ENCODE measurements around the gene PIGM.

PIGM gene

DNA sequence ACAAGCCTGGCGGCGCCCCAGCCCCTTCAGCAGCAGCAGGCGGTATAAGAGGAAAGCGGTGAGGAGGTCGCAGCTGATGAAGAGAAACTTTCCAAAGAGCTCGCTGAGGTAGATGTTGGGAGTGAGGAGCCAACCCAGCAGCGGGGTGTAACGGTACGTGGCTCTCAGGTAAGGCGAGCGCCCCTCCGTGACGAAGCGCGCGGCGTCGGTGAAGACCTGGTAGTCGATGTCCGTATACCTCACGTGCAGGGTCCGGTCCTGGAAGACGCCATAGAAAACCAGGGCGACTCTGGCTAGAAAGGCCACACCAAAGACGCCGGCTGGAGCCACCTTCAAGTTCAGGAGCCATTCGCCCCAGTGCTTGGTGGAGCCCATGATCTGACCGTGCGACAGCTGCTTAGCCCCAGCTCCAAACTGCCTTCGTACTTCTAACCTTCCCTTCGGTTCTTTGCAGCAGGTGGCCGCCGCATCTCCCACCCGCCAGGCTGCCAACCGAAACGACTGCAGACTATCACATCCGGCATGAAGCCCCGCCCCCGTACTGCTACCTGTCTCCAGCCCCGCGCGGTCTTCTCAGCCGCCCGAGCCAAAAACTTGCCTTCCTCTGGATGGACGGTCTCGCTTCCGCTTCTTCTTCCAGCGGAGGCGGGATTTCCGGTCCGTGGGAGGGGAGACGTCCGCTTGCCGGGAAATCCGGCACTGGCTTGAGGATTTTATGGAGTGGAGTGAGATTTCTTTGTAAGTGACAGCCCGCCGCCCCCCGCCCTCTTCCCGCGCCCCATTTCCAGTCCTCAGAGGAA is at the start of gene PIGM:
PIGM (minus strand) TSS at position 626 of the 800 bp plus-strand sequence; CDS start at position 375, 251 bp downstream.
- peak; percentile 33 to 96 (median 88) for DNase-seq

DNA sequence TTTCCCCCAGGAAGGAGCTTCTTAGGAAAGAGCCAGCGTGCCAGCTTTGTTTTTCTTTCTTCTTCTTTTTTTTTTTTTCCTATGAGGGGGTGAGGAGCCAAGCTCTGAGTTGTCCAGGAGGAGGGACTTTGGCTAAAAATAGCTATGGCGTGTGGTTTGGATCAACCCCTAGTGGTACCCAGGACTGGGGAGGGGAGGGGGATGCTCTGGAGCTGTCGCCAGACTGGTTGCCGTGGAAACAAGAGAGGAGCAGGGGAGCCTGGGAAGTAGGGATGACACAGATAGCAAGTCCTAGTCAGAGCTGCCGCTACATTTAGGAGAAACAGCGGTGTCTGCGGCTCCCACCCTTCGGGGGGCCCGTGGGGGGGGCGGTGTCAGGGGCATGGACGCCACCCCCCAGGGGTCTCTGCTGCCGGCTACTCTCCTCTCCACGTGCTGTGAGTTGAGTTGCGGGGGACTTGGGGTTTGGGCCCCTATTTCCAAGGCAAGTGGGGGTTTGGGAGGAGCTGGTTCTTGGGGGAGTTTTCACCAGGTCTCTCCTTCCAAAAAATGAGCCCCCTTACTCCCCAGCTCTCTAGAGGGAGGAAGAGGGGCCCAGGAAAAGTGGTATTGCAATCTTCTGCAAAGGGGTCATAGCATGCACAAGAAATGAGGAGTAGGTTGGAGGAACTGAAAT is 49.6 kb upstream of the PIGM start, which contains the start of gene KCNJ9:
KCNJ9 (plus strand) TSS at position 278 of the 676 bp plus-strand sequence. CDS start 2,493 bp downstream, outside the sequence.
- peak in 12 of 14 donors; percentile 26 to 99 (median 60) for DNase-seq

DNA sequence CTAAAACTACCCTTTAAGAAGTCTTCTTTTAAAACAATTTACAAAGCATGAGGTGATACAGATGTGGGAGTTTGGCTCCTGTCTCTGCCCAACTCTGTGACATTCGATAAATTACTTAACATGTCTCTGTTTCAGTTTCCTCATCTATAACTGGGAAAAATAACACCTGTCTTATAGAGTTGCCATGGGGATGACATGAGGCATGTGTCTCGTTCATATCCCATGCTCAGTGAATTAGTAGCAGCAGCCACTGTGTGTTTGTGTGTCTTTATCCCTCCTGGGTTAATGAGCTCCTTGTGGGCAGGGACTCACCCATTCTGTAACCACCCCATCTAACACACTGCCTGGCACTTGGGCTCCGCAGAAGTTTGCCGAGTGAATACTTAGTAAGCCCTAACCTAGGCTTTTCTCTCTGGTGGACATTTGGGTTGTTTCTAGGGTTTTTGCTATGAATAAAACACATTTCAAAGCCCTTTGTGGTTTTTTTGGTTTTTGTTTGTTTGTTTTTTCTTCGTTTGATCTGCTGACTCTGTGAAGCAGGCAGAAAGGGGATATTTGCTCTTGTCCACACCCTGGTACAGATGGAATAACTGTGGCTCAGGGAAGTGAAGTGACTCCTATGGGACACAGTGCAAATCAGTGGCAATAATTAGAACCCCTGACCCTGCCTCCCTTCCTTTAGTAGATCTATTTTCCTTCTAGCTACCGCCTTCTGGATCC is 48.8 kb upstream of the PIGM start:
- DNase-seq = peak in 1 of 14 donors; percentile 34

DNA sequence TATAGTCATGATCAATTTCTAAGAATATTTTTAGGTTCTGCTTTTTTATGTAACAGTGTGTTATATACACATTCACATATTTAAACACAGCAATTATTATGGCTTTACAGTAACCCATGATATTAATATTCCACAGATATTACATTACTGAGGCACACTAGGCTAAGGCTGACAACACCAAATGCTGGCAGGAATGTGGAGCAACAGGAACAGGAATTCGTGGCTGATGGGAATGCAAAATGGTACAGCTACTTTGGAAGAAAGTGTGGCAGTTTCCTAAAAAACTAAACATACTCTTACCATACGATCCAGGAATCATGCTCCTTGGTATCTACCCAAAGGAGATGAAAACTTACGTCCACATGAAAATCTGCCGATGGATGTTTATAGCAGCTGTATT is 47.7 kb upstream of the PIGM start:
- DNase-seq = no peak

DNA sequence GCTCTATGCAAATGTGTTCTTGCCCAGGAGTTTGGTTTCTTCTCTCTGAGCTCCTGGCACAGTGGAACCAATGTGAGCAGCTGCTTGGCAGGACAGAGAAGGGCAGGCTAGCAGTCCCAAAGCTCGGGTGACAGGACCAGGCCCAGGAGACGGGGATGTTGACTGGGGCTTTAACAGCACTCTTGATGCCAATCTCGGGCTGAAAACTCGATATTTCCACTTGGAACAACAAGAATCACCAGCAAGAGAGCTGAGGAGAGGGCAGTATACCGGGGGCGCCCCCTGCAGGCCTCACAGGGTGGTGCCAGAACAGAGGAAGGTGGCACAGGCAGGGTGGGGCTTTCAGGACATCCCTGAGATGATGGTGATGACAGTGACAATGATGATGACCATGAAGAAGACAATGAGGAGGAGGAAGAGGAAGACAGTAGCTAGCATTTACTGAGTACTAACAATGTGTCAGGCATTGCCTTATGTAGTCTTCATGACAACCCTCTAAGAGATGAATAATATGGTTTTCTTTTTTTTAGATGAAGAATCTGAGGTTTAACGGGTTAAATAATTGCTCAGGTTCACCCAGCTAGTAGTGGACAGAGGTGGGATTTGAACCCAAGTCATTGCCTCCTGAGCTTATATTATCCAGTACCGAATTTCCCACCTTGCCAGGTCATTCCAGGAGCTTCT is 46.9 kb upstream of the PIGM start:
- peak in 11 of 14 donors; percentile 31 to 81 (median 68) for DNase-seq

DNA sequence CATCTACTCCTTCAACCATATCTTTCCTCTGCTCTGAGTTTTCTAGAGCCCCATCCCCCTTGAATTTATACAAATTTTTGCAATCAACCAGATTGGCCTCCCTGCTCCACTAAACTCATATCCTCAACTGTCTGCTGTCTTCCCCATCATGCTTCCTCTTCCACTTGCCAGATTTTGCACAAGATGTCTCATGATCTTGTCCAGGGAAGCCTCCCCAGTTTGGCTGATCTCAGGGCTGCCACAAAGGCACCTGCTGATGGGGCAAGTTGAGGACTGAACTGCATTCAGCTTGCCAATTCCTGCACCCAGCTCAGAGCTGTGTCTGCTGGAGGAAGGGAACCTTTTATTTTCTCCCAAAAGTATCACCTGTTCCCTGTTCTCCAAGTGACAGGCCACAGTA is 45.7 kb upstream of the PIGM start:
- DNase-seq = no peak

DNA sequence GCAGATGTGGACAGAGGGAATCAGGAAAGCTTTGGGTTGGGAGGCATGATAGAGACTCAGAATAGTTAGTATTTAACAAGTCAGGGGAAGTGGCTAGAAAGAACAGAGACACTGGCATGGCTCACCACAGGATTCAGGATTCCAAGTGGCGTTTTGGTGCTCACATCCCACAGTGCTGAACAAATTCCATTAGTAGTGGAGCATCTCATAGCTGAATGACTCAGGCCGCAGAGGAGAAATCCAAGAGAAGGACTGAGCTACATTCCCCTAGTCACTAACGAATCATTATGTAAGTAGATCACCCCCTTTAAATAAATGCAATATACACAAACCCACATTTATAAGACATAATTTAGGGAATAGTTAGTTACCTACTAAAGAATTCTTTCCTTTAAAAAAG is 44.5 kb upstream of the PIGM start:
- DNase-seq = no peak

DNA sequence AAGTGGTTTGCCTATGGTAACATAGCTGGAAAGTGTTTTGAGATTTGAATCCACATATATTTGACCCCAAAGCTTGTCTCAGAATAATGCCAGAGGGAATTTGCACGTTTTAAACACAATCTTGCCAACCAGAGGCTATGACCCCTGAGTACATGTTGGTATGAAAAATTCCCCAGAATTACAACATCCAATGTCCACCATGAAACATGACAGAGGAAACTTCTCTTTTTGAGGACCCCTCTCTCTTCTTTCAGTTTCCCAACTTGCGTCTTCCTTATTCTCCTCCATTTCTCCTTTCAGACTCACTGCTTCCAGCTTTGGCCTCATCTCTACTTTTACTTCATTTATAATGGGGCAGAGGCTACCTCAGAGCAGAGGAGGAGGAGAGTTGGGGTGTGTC is 44.0 kb upstream of the PIGM start:
- no peak for DNase-seq

DNA sequence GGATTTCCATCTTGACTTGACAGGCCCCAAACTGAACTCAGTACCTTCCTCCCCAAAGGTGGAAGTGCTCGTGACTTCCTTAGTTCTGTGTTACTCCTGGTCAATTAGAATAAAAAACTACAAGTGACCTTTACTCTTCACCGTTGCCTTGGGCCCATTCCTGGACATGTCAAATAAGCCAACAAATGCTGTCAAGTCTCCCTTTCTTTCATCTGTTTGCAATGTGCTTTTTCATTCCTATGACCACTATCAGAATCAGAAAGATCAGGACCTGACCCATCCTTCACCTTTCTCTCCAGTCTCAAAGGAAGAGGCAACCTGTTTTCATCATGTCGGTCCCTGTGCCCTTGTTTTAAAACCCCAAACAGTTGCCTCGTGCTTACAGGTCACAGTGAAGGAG is 43.1 kb upstream of the PIGM start:
- DNase-seq = no peak

DNA sequence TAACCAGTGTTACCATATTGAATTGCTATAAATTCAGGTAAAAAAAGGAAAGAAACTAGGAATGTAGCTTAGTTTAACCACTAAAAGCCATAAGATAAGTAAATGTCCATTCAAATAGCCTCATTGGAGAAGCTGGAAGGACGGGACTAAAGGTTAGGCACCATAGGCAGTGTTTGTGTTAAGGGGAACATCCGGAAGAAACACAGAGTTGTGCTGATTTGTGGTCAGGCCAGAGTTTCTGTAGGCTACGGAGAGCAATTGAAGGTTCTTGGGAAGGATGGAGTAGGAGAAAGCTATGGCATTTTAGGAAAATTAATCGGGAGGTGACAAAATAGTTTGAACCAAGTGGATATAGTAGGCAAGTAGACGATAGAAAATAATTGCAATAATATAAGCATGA is 39.5 kb upstream of the PIGM start:
- DNase-seq = no peak

DNA sequence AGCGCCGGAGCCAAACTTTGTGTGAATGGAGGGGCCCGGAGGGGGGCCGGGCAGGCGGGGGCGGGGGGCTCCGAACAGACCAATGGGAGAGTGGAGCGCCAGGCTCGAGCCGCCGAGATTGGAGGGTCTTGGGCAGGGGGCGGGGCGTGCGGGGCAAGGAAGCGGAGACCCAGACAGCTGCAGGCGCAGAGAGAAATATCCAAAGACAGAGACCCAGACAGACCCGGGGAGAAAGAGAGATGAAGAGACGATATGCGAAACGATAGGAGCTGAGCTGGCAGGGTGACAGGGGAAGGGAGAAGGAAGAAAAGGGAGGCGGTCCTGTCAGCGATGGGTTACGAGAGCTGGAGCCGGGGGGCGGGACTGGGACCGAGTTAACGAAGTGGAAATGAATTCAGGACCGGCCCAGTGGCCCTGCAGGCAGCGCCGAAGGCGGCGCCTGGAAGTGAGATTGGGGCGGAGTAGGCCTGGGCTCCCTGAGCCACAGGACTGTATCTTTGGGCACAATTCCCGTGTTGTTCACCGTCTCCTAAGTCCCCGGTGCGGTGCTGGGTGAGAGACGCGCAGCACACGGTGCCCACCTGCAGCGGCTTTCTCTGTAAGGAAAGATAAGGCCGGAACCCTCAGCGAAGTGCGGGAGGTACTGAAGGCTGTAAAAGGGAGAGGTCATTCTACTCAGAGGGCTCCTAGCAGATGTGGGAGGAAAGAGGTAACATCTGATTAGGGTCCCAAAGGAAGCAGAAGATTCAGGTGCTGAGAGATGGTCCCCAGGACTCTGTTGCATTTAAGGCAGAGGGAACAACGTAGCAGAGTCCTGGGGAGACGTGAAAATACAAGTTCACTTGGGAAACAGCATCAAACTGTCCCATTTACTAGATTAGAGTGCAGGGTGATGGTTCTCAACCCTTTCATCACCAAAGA is 38.7 kb upstream of the PIGM start:
- DNase-seq = peak in 13 of 14 donors; percentile 60 to 95 (median 87)

DNA sequence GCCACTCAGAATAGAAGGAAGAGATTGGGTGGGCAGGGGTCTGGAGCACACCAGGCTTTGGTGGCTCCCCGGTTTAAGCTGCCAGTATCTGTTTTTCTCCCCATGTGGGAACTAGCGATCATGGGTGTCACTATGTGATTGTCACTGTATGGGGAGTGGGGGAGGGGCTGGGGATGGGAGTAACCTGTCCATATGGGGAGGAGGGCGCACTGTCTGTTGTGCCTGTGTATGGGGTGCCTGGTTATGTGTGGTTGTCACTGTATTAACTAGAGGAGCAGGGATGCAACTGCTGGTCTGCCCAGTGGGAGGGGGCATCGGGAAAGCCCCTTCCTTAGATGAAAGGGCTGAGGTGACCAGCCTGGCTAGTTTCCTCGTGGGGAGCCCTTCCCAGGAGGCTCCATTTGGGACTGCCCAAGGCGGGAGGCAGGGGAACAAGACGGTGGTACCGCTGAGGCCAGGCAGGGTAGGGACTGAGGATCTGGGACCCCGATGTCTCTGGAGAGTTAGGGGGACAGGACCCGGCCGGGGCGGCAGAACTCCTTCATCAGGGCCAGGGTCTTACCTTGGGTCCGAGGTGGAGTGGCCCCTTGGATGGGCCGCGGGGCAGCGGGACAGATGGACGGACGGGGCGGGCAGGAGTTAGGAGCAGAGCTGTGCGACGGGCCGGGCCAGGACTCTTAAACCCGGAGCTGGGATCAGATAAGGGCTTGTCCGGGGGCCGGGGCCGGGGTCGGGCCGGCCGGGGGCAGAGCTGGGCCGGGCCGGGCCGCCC is 37.9 kb upstream of the PIGM start, which contains the start of gene KCNJ10:
KCNJ10 (minus strand) TSS at position 701 of the 772 bp plus-strand sequence. CDS start 27,628 bp downstream, outside the sequence.
- peak in 5 of 14 donors; percentile 44 to 71 (median 68) for DNase-seq

DNA sequence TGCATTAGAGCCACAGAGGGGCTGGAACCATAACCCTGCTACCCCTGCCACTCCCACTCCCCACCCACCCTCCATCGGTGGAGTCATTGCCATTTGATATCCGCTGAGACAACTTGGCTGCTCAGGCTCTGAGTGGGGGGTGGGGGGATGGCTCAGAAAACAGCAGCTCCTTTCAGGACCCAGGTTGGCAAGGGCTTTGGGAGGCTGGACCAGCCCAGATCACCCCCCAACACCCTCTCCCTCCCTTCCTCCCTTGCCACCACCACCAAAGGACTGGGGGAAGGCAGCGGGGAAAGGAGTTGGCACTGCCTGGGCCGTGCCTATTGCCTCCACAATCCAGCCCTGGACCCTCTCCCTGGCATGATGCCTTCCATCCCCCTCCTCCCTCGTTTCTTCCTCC is 36.4 kb upstream of the PIGM start:
- peak in 13 of 14 donors; percentile 28 to 91 (median 75) for DNase-seq

DNA sequence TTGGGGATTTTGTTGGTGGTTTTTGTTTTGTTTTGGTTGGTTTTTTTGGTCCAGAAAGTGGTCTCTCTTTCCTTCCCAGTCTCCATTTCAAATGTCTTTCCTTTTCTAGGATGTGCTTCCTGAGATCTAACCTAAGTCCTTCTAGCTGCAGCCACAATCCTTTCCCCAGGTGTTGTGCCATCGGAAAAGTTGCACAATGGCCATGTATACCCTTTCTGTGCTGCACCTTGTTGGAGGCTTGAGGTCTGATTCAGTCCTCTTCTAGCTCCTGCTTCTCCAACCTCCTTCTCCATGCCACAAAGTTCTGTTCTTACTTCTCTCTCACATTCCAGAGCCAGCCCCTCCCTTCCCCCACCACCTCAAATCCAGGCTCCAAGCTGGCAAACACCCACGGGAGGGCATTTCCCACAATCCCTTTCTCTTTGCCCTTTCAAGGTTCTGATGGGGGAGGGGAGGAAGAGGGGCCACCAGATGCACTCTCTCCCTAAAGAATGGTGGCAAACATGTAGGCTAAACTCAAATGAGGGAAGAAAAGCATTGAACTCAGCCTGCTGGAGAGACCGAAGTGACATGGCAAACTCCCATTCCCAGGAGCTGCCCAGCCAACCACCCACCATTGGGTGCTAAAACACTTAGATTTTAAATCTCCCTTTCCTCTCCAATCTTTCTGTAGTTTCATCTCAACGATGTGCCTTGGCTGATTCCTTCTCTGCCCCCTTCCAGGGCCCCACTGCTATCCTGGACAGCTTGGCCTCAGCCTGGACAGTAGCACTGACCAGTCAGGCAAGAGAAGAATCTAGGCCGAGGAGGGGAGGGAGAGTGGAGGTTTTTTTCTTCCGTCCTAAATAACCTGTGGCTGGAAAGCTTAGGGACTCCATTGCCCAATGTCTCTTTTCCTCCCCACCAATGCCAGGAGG is 35.3 kb upstream of the PIGM start:
- peak in 4 of 14 donors; percentile 32 to 72 (median 57) for DNase-seq

DNA sequence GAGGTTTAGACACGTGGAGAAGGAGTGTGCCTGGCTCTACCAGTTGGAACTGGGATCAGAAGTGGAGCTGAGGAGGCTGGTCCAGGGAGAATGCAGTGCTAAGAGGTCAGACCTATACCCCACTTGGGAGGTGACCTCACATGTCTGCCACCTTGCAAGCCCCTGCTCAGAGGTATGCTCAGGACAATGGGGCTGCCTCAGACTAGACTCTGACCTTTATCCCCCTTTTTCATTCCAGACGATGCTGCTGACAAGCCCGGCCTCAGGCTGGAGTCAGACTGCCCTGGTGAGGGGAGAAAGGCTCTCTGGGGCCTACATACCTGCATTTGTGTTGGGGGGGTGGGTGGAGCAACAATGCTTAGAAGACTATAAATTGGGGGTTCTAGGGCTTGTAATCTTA is 33.0 kb upstream of the PIGM start:
- DNase-seq = peak in 3 of 14 donors; percentile 16 to 22 (median 19)

DNA sequence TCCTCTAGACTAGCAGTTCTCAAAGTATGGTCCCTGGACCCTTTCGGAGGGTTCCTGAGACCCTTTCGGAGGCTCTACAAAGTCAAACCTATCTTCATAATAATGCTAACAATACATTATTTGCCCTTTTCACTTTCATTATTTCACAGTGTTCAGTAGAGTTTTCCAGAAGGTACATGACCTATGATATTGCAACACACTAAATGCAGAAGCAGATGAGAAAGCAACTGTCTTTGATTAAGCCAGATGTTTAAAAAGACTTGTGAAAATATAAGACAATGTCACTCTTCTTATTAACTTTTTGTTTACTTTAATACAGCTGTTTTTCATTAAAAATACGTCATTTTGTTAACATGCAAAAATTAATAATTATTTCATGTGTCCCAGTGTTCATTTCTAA is 32.4 kb upstream of the PIGM start:
- DNase-seq = no peak

DNA sequence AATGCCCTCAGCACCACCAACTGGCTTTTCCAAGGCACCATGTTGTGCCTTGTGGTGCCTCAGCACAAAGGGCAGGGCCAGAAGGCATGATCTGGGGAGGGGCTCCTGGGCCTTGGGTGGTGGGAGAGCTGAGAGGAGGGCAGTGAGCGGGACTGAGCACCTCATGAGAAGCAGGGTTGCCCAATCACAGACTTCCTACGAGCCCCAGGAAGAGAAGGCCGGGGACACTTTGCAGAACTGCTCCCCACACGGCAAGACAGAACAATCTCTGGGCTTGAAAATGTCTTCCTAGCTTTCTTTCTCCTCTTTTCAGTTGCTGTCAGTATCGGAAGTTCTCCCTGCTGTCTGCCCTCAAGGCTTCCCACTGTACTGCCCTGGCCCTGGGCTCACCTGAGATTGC is 31.4 kb upstream of the PIGM start:
- DNase-seq = peak in 3 of 14 donors; percentile 46 to 58 (median 50)

DNA sequence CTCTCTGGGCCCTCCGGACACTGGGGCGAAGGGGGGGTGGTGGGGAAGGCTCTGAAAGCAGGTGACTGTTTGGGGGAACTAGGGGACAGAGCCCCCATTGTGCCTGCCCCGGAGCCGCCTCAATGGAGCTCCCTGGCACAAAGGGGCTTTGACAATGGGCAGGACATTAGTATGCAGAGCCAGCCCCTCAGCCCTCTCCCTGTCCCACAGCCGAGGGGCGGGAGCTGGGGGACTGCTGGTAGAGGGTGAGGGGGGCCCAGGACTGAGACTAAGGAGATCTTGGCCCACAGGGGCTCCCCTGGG is 30.4 kb upstream of the PIGM start:
- DNase-seq = peak in 12 of 14 donors; percentile 64 to 97 (median 92)
